ENCODE results near the gene CPTP.

DNA sequence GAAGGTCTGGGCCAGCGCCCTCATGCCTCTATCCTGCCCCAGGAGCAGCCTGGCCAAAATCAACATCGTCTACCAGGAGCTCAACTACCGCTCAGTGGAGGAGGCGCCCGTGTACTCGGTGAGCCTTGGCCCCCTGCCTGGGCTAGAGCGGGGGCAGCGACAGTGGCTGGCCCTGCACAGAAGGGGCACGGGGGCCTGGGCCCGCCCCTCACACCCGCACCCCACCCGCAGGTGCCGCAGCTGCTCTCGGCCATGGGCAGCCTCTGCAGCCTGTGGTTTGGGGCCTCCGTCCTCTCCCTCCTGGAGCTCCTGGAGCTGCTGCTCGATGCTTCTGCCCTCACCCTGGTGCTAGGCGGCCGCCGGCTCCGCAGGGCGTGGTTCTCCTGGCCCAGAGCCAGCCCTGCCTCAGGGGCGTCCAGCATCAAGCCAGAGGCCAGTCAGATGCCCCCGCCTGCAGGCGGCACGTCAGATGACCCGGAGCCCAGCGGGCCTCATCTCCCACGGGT lies 33.5 kb upstream of the CPTP start:
- TF ChIP-seq, protein P1, sequence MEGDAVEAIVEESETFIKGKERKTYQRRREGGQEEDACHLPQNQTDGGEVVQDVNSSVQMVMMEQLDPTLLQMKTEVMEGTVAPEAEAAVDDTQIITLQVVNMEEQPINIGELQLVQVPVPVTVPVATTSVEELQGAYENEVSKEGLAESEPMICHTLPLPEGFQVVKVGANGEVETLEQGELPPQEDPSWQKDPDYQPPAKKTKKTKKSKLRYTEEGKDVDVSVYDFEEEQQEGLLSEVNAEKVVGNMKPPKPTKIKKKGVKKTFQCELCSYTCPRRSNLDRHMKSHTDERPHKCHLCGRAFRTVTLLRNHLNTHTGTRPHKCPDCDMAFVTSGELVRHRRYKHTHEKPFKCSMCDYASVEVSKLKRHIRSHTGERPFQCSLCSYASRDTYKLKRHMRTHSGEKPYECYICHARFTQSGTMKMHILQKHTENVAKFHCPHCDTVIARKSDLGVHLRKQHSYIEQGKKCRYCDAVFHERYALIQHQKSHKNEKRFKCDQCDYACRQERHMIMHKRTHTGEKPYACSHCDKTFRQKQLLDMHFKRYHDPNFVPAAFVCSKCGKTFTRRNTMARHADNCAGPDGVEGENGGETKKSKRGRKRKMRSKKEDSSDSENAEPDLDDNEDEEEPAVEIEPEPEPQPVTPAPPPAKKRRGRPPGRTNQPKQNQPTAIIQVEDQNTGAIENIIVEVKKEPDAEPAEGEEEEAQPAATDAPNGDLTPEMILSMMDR (IDR thresholded peaks at IDR 0.05): no peak
- TF ChIP-seq POLR2A (IDR thresholded peaks at IDR 0.05): no peak

Measured in heart left ventricle (tissue), 13 donors.